NCI-H82 (cell line): ENCODE results near the gene HS1BP3.
A peak's percentile ranks its signal among the peaks of the same experiment; 100 is the strongest.

Experiments
- DNase-seq: peaks from one replicate; lab custom pipeline; 2025; lab: John Stamatoyannopoulos, UW

The HS1BP3 gene

GRCh38 chr2:20645761-20646160 lies 5.1 kb downstream of the HS1BP3 start:
- no peak for DNase-seq

- no peak for DNase-seq
Observed at GRCh38 chr2:20645301-20645701, 5.6 kb downstream of the HS1BP3 start.

- no peak for DNase-seq
Observed at GRCh38 chr2:20643826-20644225, 7.1 kb downstream of the HS1BP3 start.

GRCh38 chr2:20643060-20643459 lies 7.8 kb downstream of the HS1BP3 start:
- DNase-seq, result no peak

- DNase-seq, result peak; percentile 84
Observed at GRCh38 chr2:20642055-20642971, 8.6 kb downstream of the HS1BP3 start.

- no peak for DNase-seq
Observed at GRCh38 chr2:20641123-20641985, 9.5 kb downstream of the HS1BP3 start.

GRCh38 chr2:20640411-20641122 lies 10.3 kb downstream of the HS1BP3 start:
- no peak for DNase-seq

- DNase-seq, result no peak
Observed at GRCh38 chr2:20638646-20639430, 12.1 kb downstream of the HS1BP3 start.

- DNase-seq, result no peak
Observed at GRCh38 chr2:20638014-20638413, 12.9 kb downstream of the HS1BP3 start.

GRCh38 chr2:20637147-20637546 lies 13.8 kb downstream of the HS1BP3 start:
- DNase-seq, result no peak

GRCh38 chr2:20635675-20636584 lies 15.0 kb downstream of the HS1BP3 start:
- DNase-seq, result peak; percentile 89

GRCh38 chr2:20635113-20635510 lies 15.8 kb downstream of the HS1BP3 start:
- peak; percentile 10 for DNase-seq

GRCh38 chr2:20634507-20635112 lies 16.3 kb downstream of the HS1BP3 start:
- DNase-seq, result peak; percentile 10

GRCh38 chr2:20633794-20634506 lies 16.9 kb downstream of the HS1BP3 start:
- DNase-seq, result no peak

- DNase-seq, result no peak
Observed at GRCh38 chr2:20633001-20633400, 17.9 kb downstream of the HS1BP3 start.

- DNase-seq, result no peak
Observed at GRCh38 chr2:20632446-20632990, 18.4 kb downstream of the HS1BP3 start.

- DNase-seq, result no peak
Observed at GRCh38 chr2:20631617-20632307, 19.1 kb downstream of the HS1BP3 start.

- DNase-seq, result no peak
Observed at GRCh38 chr2:20630967-20631366, 19.9 kb downstream of the HS1BP3 start.
